Stomach smooth muscle (tissue), 2 donors: ENCODE results near the gene ATG7.
"Not testable (repeated sequence)": the region's sequence is repeated elsewhere in the genome, so short reads cannot be mapped to it uniquely, and the experiment has no call there.

Source experiments
- H3K27ac ChIP-seq: one replicate; pipeline ENCODE4 v1.7.0; 2013; ENCODE audit warnings: mild to moderate bottlenecking, low read length, inconsistent platforms
- H3K27me3 ChIP-seq, 2 donors: one replicate each; pipeline ENCODE4 v1.7.0; 2013; ENCODE audit warnings: low read length in 2 of 2; ENCODE audit not compliant: insufficient read depth in 2 of 2, control insufficient read depth in 1 of 2
- H3K36me3 ChIP-seq, 2 donors: one replicate each; pipeline ENCODE4 v1.7.0; 2013; ENCODE audit warnings: low read length in 2 of 2; ENCODE audit not compliant: control insufficient read depth in 2 of 2, insufficient read depth in 2 of 2
- H3K4me1 ChIP-seq: one replicate; pipeline ENCODE4 v1.7.0; 2013; ENCODE audit warnings: low read length; ENCODE audit not compliant: control insufficient read depth, insufficient read depth
- H3K4me3 ChIP-seq, 2 donors: one replicate each; pipeline ENCODE4 v1.7.0; 2013; ENCODE audit warnings: low read length in 2 of 2
- H3K9ac ChIP-seq, 2 donors: one replicate each; pipeline ENCODE4 v1.7.0; 2013; ENCODE audit warnings: low read length in 2 of 2, mild to moderate bottlenecking in 1 of 2
- H3K9me3 ChIP-seq, 2 donors: one replicate each; pipeline ENCODE4 v1.7.0; 2013; ENCODE audit warnings: low read length in 2 of 2; ENCODE audit not compliant: control insufficient read depth in 2 of 2
- donor health status: healthy.
- donor health status: Pancreatic carcinoma.

ATG7 gene

DNA sequence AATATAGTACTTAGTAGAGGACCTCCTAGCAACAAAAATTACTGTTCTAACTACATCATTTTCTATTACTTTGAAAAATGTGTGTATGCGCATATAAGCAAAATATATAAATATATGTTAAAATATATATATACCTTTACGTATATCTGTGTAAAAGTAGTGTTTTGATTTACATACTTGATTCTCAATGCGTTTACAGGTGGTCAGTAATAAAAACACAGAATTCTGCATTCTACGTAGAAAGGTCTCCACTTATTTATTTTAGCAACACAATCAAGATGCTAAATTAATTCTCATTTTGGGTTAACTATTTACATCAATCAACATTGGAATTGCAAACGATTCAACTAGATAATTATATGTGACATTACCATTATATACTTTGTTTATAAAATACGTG lies 158.0 kb downstream of the ATG7 start:
- H3K36me3 ChIP-seq = peaks cover 2 to 3% of the 10 kb centered on the region in 2 donors
- H3K27ac ChIP-seq = no peak overlapping the region
- H3K9me3 ChIP-seq = no peaks in the 10 kb centered on the region
- no peak overlapping the region for H3K4me3 ChIP-seq
- no peaks in the 10 kb centered on the region for H3K27me3 ChIP-seq
- peaks cover 4% of the 10 kb centered on the region for H3K4me1 ChIP-seq
- H3K9ac ChIP-seq = no peak overlapping the region

DNA sequence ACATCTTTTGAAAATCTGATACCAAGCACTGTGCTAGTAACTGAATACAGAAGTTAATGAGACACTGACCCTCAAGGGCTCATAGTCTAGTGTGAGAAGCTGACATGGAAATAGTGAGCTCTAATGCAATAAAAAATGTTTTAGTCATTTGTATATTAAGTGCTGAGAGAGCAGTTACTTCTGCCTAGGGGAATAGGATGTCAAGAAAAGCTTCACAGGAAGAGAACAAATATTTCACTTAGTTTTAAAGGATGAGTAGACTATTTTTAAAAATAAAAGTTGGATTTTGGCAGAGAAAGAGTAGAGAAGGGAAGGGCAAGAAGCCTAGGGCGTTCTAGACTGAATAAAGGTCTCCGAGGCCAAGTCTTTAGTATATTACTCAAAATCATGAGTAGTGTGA lies 158.4 kb downstream of the ATG7 start:
- Histone ChIP-seq H3K4me3 (no peak overlapping the region), H3K9ac (no peak overlapping the region), H3K27me3 (no peaks in the 10 kb centered on the region), H3K27ac (no peak overlapping the region), H3K36me3 (peaks cover 2 to 3% of the 10 kb centered on the region in 2 donors), H3K4me1 (peaks cover 4% of the 10 kb centered on the region), H3K9me3 (no peaks in the 10 kb centered on the region)

DNA sequence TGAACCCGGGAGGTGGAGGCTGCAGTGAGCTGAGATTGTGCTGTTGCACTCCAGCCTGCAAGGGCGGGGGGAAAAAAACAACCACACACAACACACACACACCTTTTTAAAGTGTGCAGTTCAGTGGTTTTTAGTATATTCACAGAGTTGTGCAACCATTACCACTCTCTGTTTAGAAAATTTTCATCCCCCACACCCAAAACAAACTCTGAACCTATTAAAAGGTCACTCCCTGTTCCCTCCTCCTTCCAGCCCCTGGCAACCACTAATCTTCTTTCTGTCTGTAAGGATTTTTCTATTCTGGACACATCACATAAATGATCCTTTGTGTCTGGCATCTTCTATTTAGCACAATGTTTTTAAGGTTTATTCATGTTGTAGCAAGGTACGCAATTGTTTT lies 159.1 kb downstream of the ATG7 start:
- Histone ChIP-seq H3K9ac (no peak overlapping the region), H3K27ac (no peak overlapping the region), H3K4me1 (peaks cover 4% of the 10 kb centered on the region), H3K4me3 (no peak overlapping the region), H3K36me3 (peaks cover 2 to 3% of the 10 kb centered on the region in 2 donors), H3K9me3 (no peaks in the 10 kb centered on the region), H3K27me3 (no peaks in the 10 kb centered on the region)

DNA sequence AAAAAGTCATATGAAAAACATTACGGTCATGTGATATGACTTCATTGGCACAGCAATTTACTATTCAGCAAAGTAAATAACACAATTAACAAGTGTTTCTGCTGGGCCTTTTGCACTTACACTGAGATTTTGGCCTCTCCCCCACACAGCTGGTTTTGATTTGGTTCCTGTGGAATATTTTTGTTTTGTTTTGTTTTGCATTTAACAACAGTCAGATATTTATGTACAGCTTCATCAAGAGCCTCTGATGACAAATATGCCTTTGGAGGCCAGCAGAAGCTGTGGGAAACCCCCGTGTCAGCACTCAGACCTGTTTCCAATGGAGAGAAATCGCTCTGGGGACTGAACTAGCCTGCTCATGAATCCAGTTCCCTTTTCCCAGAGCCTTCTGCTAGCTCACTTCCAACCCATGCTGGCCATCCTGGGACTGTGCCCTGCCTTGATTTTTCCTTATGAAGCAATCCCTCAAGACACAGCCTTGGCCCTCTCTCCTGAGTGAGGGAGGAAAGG lies 161.9 kb downstream of the ATG7 start:
- Histone ChIP-seq H3K9me3 (no peaks in the 10 kb centered on the region), H3K4me3 (no peak overlapping the region), H3K36me3 (no peaks in the 10 kb centered on the region), H3K27ac (no peak overlapping the region), H3K27me3 (no peaks in the 10 kb centered on the region), H3K4me1 (peaks cover 4% of the 10 kb centered on the region), H3K9ac (peak overlapping the region in 1 of 2 donors; percentile 9)

DNA sequence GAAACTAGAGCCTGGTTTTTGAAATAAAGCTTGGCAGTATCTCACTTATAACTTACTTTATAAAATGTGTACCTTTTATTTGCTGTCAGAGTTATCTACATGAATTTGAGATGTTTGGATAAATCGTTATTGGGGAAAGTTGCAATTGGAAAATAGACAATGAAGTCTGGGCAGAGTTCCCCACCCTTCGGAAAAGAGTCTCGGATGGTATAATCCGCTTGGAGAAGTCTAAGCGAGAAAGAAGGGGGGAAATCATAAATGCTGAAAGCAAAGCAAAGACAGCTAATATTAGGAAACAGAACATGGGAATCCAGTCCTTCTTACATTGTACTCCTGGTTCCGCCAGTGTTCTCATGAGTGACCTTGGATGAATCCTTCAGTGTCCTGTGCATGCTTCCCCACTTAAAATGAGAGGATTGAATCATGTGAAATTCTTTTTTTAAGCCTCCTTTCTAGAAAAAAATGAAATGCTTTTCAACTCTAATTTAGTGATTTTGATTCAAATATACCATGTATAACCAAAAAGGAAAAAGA lies 162.4 kb downstream of the ATG7 start:
- Histone ChIP-seq H3K4me3 (no peak overlapping the region), H3K27ac (no peak overlapping the region), H3K27me3 (no peaks in the 10 kb centered on the region), H3K36me3 (no peaks in the 10 kb centered on the region), H3K9ac (peak overlapping the region in 1 of 2 donors; percentile 9), H3K4me1 (peaks cover 4% of the 10 kb centered on the region), H3K9me3 (no peaks in the 10 kb centered on the region)

DNA sequence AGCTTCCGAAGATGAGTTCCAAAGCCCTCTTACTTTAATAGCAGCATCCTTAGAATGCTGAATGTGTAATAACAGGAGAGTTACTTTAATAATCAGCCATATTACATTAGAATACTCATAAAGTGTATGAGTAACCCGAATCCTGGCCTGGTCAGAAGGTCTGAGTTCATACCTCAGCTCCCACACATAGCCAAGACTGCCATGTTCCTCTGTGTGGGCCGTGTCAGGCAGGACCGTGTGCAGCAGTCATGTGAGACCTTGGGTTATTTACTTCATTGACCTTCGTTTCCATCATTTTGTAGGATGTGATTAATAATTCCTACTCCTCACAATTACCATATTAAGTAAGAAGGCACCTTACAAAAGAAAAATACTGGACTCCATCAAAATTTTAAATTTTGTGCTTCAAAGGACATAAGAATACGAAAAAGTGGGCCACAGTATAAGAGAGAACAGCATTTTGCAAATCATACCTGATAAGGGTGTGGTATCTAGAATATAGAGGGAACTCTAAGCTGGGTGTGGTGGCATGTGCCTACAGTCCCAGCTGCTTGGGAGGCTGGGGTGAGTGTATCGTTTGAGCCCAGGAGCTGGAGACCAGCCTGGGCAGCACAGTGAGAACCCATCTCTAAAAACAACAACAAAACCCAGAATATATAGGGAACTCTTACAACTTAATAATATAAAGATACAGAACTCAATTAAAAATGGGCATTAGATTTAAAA lies 163.4 kb downstream of the ATG7 start:
- Histone ChIP-seq H3K9ac (no peak overlapping the region), H3K36me3 (no peaks in the 10 kb centered on the region), H3K4me3 (no peak overlapping the region), H3K4me1 (peaks cover 4% of the 10 kb centered on the region), H3K27ac (no peak overlapping the region), H3K9me3 (no peaks in the 10 kb centered on the region), H3K27me3 (no peaks in the 10 kb centered on the region)

DNA sequence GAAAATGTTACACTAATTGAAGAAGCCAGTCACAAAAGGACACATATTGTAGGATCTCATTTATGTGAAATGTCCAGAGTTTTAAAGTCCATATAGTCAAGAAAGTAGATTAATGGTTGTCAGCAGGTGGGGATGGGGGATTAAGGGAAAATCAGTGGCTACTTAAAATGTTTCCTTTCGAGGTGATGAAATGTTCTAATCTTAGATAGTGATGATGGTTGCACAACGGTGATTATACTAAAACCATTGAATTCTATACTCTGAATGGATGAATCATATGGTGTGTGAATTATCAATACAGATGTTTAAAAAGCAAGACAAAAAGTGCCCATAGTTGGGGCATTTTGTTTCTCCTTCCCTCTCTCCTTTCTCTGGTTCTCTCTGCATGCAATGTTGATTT lies 164.6 kb downstream of the ATG7 start:
- no peak overlapping the region for H3K9ac ChIP-seq
- no peaks in the 10 kb centered on the region for H3K36me3 ChIP-seq
- peaks cover 4% of the 10 kb centered on the region for H3K4me1 ChIP-seq
- H3K4me3 ChIP-seq = no peak overlapping the region
- no peaks in the 10 kb centered on the region for H3K9me3 ChIP-seq
- H3K27me3 ChIP-seq = no peaks in the 10 kb centered on the region
- H3K27ac ChIP-seq = no peak overlapping the region

DNA sequence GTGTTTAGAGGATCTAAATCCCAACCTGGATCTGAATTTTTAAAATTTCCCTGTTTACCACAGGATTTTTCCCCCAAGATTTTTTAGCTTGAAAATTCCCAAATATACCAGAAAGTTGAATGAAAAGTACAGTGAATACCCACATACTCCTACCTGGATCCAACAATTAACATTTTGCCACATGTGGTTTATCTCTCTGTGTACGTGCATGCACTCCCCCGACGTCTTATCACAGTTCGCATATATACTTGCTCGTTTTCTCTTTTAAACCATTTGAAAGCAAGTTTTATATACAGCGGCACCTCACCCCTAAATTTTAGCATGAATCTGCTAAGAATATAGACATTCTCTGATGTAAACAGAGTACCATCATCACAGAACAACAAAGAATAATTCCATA lies 165.3 kb downstream of the ATG7 start:
- no peak overlapping the region for H3K27ac ChIP-seq
- no peaks in the 10 kb centered on the region for H3K36me3 ChIP-seq
- no peak overlapping the region for H3K9ac ChIP-seq
- H3K27me3 ChIP-seq = no peaks in the 10 kb centered on the region
- no peaks in the 10 kb centered on the region for H3K9me3 ChIP-seq
- no peak overlapping the region for H3K4me3 ChIP-seq
- H3K4me1 ChIP-seq = peaks cover 4% of the 10 kb centered on the region

DNA sequence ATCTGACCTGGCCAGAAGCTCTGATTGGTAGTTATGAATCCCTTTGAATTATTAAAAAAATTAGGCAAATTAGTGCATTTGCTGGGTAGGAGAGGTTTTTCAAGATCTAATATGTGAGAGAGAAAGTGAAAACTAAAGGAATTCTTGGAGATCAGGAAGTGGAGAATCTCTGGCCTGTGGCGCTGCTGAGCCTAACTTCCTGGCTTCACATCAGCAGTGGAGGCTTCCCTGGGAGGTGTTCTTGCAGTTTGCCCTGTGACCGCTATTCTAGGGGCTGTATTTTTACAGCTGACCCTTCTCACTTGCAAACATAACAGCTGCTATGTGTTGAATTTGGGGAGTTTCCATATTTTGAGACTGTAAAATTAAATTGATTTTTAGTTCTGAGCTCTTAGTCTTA lies 166.4 kb downstream of the ATG7 start:
- Histone ChIP-seq H3K9me3 (no peaks in the 10 kb centered on the region), H3K4me3 (no peak overlapping the region), H3K4me1 (peaks cover 4% of the 10 kb centered on the region), H3K9ac (no peak overlapping the region), H3K36me3 (no peaks in the 10 kb centered on the region), H3K27ac (no peak overlapping the region), H3K27me3 (no peaks in the 10 kb centered on the region)

DNA sequence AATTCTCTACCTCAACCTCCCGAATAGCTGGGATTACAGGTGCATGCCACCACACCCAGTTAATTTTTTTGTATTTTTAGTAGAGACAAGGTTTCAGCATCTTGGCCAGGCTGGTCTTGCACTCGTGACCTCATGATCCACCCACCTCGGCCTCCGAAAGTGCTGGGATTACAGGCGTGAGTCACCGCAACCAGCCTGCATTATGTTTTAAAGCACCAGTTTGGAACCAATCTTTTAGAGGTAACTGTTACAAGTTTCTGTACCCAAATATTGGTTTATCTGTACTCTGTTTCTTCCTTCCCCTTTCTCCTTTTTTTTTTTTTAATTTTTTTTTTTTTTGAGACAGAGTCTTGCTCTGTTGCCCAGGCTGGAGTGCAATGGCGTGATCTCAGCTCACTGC lies 169.1 kb downstream of the ATG7 start:
- not testable (repeated sequence) for H3K4me1 ChIP-seq, H3K9me3 ChIP-seq, H3K36me3 ChIP-seq, H3K27me3 ChIP-seq, H3K4me3 ChIP-seq, H3K9ac ChIP-seq, H3K27ac ChIP-seq

DNA sequence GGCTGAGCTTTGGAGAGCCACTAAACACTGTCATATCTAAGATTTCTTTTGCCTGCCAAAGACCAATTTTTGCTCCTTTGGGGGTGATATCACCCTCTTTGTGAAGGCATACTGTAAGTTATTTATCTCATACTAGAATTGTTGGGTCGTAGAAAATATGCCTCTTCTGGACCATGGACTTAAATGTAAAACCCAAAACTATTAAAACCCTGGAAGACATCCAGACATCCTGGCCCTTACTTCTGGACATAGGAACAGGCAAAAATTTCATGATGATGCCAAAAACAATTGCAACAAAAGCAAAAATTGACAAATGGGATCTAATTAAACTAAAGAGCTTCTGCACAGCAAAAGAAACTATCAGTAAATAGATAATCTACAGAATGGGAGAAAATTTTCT lies 172.2 kb downstream of the ATG7 start:
- no peak overlapping the region for H3K9ac ChIP-seq
- no peaks in the 10 kb centered on the region for H3K36me3 ChIP-seq
- no peaks in the 10 kb centered on the region for H3K9me3 ChIP-seq
- no peak overlapping the region for H3K27ac ChIP-seq
- no peak overlapping the region for H3K4me3 ChIP-seq
- H3K27me3 ChIP-seq = no peaks in the 10 kb centered on the region
- no peaks in the 10 kb centered on the region for H3K4me1 ChIP-seq
